Measurements from ENCODE around the gene ART5. TPM values are rescaled to one million over a fixed set of nuclear protein-coding genes. Genes with fewer than 3 reads are reported as not detected.
"Not testable (repeated sequence)": the region's sequence is repeated elsewhere in the genome, so short reads cannot be mapped to it uniquely, and the experiment has no call there.

The ART5 gene
- polyA plus RNA-seq, 4 donors, result 3.5 to 7.1 (median 4.1) TPM

GRCh38 chr11:3623767-3624458 is 17.9 kb downstream of the ART5 start:
- no peak for DNase-seq (ENCODE audit: low read depth in 4 of 4, low spot score in 2 of 4)

DNA sequence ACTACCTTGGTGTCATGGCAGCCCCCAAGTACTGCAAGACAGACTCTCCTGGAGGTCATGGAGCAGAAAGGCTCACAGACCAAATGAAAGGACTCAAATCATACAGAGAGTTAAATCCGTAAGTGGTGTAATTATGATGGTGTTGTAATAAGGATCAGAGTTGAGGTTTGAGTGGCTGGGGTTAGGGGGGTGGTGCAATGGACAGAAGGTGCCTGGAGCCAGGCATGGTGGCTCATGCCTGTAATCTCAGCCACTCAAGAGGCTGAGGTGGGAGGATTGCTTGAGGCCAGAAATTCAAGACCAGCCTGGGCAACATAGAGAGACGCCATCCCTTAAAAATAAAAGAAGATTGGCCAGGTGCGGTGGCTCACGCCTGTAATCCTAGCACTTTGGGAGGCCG is 18.7 kb downstream of the ART5 start:
- no peak for DNase-seq (ENCODE audit: low read depth in 4 of 4, low spot score in 2 of 4)

DNA sequence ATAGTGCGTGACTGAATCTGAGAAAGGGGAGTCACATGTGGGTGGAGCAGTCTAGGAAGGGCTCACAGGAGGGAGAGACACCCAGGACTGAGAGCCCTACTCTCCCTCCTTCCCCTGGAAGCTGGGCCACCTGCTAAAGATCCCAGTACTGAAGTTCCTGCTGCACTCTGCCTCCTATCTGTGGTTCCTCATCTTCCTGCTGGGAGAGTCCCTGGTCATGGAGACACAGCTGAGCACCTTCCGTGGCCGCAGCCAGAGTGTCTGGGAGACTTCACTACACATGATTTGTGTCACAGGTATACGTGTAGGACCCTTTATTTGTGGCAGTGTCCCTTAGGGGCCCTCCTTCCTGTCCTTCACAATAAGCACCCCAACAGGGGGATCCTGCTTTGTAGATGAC is 19.3 kb downstream of the ART5 start:
- no peak for DNase-seq (ENCODE audit: low read depth in 4 of 4, low spot score in 2 of 4)

- no peak for DNase-seq (ENCODE audit: low read depth in 4 of 4, low spot score in 2 of 4)
Measured at GRCh38 chr11:3617990-3618389, 23.8 kb downstream of the ART5 start.

GRCh38 chr11:3616721-3617460 is 24.9 kb downstream of the ART5 start:
- no peak for DNase-seq (ENCODE audit: low read depth in 4 of 4, low spot score in 2 of 4)

- DNase-seq (ENCODE audit: low read depth in 4 of 4, low spot score in 2 of 4), result no peak
Measured at GRCh38 chr11:3615998-3616397, 25.8 kb downstream of the ART5 start.

DNA sequence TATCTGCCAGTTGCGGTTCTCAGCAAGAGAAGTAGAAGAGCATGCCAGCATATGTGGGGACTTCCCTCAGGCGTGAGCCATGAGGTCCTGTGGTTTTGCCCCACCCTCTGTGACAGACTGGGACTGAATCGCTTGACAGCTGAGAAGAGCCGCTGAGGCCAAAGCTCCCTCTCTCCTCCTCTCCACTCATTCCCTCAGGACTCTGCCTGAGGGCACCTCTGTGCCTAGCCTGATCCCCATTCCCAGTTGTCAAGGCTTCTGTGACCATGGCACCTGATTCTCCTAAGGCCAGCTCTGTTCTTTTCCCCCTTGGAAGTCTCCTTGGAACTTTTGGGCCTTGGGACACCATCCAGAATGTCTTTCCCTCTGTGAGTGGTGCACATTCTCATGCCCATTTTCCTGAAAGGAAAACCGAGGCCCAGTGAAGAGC is 27.0 kb downstream of the ART5 start:
- DNase-seq (ENCODE audit: low read depth in 4 of 4, low spot score in 2 of 4), result no peak

GRCh38 chr11:3613998-3614741 is 27.6 kb downstream of the ART5 start:
- DNase-seq (ENCODE audit: low read depth in 4 of 4, low spot score in 2 of 4), result no peak

DNA sequence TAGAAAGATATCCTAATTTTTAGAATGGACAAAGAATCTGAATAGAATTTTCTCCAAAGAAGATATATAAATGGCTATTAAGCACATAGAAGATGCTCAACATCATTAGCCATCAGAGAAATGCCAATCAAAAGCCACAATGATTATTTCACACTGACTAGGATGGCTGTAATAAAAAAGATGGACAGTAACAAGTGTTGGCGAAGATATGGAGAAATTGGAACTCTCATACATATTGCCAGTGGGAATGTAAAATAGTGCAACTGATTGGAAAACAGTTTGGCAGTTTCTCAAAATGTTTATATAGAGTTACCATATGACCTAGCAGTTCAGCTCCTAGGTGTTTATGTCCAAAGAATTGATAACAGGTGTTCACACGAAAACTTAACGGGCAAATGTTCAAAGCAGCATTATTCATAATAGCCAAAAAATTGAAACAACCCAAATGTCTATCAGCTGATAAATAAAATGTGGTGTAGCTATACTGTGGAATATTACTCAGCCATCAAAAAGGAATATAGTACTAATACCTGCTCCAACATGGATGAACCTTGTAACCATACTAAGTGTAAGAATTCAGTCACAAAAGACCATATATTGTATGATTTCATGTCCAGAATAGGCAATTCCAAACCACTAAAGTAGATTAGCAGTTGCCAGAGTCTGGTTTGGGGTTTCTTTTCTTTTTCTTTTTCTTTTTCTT is 29.7 kb downstream of the ART5 start:
- no peak for DNase-seq (ENCODE audit: low read depth in 4 of 4, low spot score in 2 of 4)

- no peak for DNase-seq (ENCODE audit: low read depth in 4 of 4, low spot score in 2 of 4)
Measured at GRCh38 chr11:3610846-3611245, 30.9 kb downstream of the ART5 start.

- DNase-seq (ENCODE audit: low read depth in 4 of 4, low spot score in 2 of 4), result peak in 2 of 4 donors; percentile 15 to 21
Measured at GRCh38 chr11:3609416-3610265, 32.2 kb downstream of the ART5 start.

DNA sequence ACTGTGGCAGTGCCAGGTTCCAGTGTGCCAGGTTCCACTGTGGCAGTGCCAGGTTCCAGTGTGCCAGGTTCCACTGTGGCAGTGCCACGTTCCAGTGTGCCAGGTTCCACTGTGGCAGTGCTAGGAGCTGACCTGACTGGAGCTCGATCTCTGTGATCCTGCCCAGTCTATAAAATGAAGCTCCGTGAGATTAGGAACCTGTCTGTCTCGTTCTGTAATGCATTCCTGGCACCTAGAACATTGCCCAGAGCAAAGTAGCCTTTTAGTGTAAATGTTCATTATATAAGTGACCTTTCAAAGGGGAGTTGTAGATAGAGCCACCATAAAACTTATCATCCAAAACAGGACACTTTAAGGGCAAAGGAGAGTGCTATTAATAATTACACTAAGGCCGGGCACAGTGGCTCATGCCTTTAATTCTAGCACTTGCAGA is 36.0 kb downstream of the ART5 start:
- DNase-seq (ENCODE audit: low read depth in 4 of 4, low spot score in 2 of 4), result no peak

DNA sequence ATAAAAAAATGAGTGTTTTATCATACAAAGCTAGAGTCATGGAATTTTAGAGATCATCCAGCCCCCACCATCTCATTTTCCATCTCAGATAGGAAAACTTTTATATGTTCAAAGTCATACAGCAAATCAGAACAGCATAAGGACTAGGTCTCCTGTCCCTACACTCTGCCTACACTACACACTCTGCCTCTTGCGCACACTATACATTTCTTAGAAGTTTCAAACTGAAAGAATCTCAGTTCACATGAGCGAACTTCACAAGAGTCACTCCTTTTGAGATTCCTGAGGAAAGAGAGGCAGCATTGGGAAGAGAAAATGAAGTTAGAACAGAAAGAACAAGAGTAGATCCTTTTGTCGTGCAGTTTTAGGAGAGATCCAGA is 36.5 kb downstream of the ART5 start:
- no peak for DNase-seq (ENCODE audit: low read depth in 4 of 4, low spot score in 2 of 4)

DNA sequence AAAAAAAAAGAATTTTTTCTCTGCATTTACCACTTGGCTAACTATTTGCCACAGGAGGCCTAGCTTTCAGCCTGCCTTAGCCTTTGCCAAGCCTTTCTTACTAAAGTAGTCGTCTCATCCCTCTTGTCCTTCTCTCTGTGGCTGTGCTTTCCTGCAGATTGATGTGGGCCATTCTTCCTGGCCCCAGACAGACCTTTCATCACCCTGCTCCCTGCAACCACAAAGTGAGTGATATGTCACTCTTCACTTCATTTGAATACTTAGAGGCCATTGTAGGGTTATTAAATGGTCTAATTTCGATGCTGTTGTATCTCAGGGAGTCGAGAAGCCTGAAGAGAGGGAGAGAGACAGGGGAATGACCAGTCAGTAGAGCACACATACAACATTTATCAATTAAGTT is 37.6 kb downstream of the ART5 start:
- no peak for DNase-seq (ENCODE audit: low read depth in 4 of 4, low spot score in 2 of 4)

DNA sequence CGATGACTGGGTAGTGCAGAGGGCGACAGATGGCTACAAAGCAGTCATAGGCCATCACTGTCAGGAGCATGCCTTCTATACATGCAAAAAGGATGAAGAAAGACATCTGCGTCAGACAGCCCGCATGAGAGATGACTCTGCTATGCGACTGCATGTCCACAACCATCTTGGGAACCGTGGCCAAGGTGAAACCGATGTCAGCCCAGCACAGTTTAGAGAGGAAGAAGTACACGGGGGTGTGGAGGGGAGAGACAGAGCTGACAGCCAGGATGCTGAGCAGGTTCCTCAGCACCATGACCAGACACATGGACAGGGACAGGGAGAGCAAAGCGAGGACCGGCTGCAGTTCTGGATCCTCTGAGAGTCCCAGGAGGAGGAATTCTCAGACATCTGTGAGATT is 41.6 kb downstream of the ART5 start:
- not testable (repeated sequence) for DNase-seq (ENCODE audit: low read depth in 4 of 4, low spot score in 2 of 4)

DNA sequence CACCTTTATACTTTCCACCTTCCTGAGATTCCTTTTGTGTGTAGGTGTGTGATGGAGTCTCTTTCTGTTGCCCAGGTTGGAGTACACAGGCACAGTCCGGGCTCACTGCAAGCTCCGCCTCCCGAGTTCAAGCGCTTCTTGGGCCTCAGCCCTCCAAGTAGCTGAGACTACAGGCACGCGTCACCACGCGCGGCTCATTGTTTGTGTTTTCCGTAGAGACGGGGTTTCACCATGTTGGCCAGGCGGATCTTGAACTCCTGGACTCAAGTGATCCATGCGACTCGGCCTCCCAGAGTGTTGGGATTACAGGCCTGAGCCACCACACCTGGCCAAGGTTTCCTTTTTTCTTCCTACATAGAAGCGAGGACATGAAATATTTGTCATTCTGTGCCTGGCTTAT is 44.0 kb downstream of the ART5 start:
- DNase-seq (ENCODE audit: low read depth in 4 of 4, low spot score in 2 of 4), result not testable (repeated sequence)

DNA sequence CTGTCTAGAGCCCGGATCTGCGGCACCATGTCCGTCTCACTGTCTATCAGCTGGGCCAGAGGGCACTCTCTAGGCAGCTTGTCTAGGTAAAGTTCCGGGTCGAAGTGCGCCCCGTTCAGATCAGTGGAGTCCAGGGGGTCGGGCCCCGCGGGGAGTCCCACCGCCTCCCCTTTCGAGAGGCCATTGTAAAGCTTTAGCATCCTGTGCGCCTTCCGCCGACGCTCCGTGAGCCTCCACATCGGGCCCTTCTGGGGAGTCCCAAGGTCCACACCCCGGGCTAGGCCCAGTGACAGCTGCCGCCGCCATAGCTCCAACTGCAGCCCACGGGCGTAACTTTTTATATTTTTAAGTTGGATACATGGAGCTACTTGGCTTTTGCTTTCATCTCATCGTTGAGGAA is 50.5 kb downstream of the ART5 start:
- DNase-seq (ENCODE audit: low read depth in 4 of 4, low spot score in 2 of 4), result not testable (repeated sequence)

GRCh38 chr11:3590193-3590592 is 51.6 kb downstream of the ART5 start:
- DNase-seq (ENCODE audit: low read depth in 4 of 4, low spot score in 2 of 4), result not testable (repeated sequence)

- DNase-seq (ENCODE audit: low read depth in 4 of 4, low spot score in 2 of 4), result not testable (repeated sequence)
Measured at GRCh38 chr11:3588776-3589175, 53.0 kb downstream of the ART5 start.
